ENCODE measurements around the gene MCM6.

The MCM6 gene

DNA sequence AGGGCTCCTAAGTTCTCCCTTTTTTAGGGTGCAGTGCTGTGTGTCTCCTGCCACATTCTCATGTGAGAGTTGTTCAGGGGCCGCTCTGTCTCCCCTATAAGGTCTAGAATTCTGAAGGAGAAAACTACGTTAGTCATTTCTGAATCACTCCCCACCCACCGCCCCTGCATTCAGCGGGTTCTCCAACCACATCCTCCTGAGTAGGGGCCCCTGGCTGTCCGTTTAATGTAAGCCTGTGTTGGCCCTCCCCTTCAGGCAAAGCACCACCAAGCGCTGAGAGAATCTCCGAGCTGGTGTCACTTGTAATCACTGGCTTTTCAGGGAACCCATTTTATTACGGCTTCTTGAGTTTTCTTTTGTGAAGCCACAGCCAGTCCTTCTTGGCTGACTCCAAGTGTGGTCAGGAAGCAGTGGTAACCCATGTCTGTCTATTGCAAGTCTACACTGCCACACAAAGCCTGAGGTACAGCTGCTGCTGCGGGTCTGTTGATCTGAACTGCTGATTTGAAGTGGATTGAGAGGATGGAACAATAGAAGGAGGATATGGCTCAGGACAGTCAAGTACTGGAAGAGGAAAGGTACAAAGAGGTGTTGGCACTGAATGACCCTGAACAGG lies 56.1 kb downstream of the MCM6 start:
- Histone ChIP-seq H3K27ac (no peak overlapping the region), H3K4me3 (ENCODE audit: low read depth, low read length) (no peak overlapping the region), H3K4me2 (ENCODE audit: low read length) (no peak overlapping the region), H3K9ac (no peak overlapping the region), H3K36me3 (ENCODE audit: control insufficient read depth, insufficient read depth, low read length) (no peaks in the 10 kb centered on the region), H3K27me3 (ENCODE audit: control insufficient read depth, insufficient read depth, low read length) (no peaks in the 10 kb centered on the region), H2AFZ (no peak overlapping the region), H3K79me2 (no peaks in the 10 kb centered on the region), H3K9me3 (ENCODE audit: control insufficient read depth, low read length) (no peaks in the 10 kb centered on the region), H3K4me1 (no peaks in the 10 kb centered on the region)
- TF ChIP-seq, protein P1, sequence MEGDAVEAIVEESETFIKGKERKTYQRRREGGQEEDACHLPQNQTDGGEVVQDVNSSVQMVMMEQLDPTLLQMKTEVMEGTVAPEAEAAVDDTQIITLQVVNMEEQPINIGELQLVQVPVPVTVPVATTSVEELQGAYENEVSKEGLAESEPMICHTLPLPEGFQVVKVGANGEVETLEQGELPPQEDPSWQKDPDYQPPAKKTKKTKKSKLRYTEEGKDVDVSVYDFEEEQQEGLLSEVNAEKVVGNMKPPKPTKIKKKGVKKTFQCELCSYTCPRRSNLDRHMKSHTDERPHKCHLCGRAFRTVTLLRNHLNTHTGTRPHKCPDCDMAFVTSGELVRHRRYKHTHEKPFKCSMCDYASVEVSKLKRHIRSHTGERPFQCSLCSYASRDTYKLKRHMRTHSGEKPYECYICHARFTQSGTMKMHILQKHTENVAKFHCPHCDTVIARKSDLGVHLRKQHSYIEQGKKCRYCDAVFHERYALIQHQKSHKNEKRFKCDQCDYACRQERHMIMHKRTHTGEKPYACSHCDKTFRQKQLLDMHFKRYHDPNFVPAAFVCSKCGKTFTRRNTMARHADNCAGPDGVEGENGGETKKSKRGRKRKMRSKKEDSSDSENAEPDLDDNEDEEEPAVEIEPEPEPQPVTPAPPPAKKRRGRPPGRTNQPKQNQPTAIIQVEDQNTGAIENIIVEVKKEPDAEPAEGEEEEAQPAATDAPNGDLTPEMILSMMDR (IDR thresholded peaks at IDR 0.05) = no peak

DNA sequence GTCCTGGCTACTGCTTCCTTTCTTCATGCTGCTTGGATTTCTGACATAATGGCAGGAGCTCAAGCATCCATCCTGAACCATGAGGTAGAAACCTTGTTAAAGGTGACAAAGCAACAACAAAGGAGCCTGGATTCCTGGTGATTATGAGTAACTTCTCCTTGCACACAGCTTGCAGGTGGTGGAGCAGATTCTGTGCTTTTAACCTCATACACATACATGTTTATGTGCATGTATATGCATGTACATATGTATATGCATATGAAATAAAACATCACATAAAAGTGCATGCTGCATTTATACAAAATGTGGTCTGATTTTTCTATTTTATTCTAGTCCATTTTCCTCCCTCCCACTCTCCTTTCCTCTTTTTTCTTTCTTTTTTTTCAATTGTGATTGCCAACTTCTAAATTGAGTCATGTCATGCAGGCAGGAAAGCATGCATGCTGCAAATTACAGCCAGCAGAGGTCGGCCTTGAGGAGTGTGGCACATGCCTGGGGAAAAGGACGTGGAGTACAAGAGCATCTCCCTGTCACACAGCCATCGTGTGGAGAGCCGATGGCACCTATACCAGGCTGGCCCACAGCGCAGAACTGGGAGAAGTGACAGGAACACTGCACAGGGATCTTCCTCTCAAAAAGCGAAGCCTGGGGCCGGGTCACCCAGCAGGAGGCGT lies 57.2 kb downstream of the MCM6 start:
- no peaks in the 10 kb centered on the region for H3K79me2 ChIP-seq
- no peaks in the 10 kb centered on the region for H3K27me3 ChIP-seq (ENCODE audit: control insufficient read depth, insufficient read depth, low read length)
- H3K4me1 ChIP-seq = no peaks in the 10 kb centered on the region
- no peak overlapping the region for H3K4me2 ChIP-seq (ENCODE audit: low read length)
- no peak overlapping the region for H3K27ac ChIP-seq
- no peak overlapping the region for H3K9ac ChIP-seq
- H2AFZ ChIP-seq = no peak overlapping the region
- no peaks in the 10 kb centered on the region for H3K9me3 ChIP-seq (ENCODE audit: control insufficient read depth, low read length)
- no peak overlapping the region for H3K4me3 ChIP-seq (ENCODE audit: low read depth, low read length)
- no peaks in the 10 kb centered on the region for H3K36me3 ChIP-seq (ENCODE audit: control insufficient read depth, insufficient read depth, low read length)
- TF ChIP-seq, protein P1 (IDR thresholded peaks at IDR 0.05) = no peak

DNA sequence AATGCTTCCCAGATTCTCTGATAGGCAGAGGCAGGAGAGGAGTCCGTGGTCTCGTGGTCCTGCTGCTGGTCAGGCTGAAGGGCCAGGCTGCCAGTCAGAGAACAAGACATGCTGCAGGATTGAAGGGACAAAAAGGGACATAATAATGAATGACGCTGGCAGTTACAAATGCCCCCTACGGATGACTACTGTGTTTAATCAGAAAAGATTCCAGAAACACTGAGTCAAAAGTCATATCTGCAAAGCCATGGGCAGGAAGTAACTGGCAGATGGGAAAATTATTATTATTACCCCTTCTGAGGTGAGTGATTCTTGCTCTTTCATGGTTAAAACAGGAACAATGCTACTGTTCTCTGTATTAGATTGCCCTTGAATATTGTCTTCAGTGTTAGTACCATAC lies 58.3 kb downstream of the MCM6 start:
- Histone ChIP-seq H3K4me1 (no peaks in the 10 kb centered on the region), H3K79me2 (no peaks in the 10 kb centered on the region), H3K4me2 (ENCODE audit: low read length) (no peak overlapping the region), H3K27me3 (ENCODE audit: control insufficient read depth, insufficient read depth, low read length) (no peaks in the 10 kb centered on the region), H3K27ac (no peak overlapping the region), H3K4me3 (ENCODE audit: low read depth, low read length) (no peak overlapping the region), H3K36me3 (ENCODE audit: control insufficient read depth, insufficient read depth, low read length) (no peaks in the 10 kb centered on the region), H3K9ac (no peak overlapping the region), H3K9me3 (ENCODE audit: control insufficient read depth, low read length) (no peaks in the 10 kb centered on the region), H2AFZ (no peak overlapping the region)
- TF ChIP-seq, protein P1 (IDR thresholded peaks at IDR 0.05) = no peak

DNA sequence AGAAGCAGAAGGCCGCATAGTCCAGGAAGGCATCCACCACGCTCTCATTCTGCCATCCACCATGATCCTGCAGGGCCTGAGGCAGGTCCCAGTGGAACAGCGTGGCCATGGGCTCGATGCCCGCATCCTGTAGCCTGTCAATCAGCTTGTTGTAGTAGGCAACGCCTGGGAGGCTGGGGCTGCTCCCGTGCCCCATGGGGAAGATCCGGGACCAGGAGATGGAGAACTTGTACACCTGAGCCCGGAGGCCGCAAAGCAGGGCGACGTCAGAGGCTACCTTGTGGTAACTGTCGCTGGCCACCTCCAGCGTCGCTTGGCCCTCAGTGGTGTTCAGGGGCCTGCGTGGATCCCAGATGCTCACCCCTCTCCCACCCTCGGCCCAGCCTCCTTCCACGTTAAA lies 58.8 kb downstream of the MCM6 start:
- Histone ChIP-seq H3K9me3 (ENCODE audit: control insufficient read depth, low read length) (no peaks in the 10 kb centered on the region), H3K4me1 (no peaks in the 10 kb centered on the region), H3K9ac (no peak overlapping the region), H3K27ac (no peak overlapping the region), H3K27me3 (ENCODE audit: control insufficient read depth, insufficient read depth, low read length) (no peaks in the 10 kb centered on the region), H3K36me3 (ENCODE audit: control insufficient read depth, insufficient read depth, low read length) (no peaks in the 10 kb centered on the region), H3K4me2 (ENCODE audit: low read length) (no peak overlapping the region), H3K79me2 (no peaks in the 10 kb centered on the region), H3K4me3 (ENCODE audit: low read depth, low read length) (no peak overlapping the region), H2AFZ (no peak overlapping the region)
- TF ChIP-seq, protein P1 (IDR thresholded peaks at IDR 0.05) = no peak

DNA sequence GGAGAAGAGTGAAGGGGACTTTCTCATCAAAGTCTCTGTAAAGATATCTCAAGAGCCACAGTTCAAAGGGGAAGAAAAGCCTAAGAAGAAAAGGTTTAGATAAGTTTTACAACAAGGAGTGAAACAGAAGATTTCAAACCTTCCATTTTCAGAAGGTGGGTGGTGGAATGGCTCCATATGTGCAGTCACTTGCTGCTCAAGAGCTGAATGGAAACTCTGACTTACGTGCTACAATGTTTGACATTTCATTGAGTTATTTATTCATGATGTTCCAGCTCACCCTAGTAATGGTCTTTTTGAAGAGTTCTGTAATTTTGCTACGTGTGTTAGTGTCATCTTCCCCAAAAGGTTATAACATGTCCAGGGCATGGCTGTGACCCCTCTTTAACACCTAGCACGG lies 61.0 kb downstream of the MCM6 start:
- TF ChIP-seq, protein P1 (IDR thresholded peaks at IDR 0.05) = no peak
- Histone ChIP-seq H3K4me2 (ENCODE audit: low read length) (no peak overlapping the region), H3K4me1 (no peaks in the 10 kb centered on the region), H3K4me3 (ENCODE audit: low read depth, low read length) (no peak overlapping the region), H3K27ac (no peak overlapping the region), H3K79me2 (no peaks in the 10 kb centered on the region), H3K9ac (no peak overlapping the region), H3K9me3 (ENCODE audit: control insufficient read depth, low read length) (no peaks in the 10 kb centered on the region), H2AFZ (no peak overlapping the region), H3K27me3 (ENCODE audit: control insufficient read depth, insufficient read depth, low read length) (no peaks in the 10 kb centered on the region), H3K36me3 (ENCODE audit: control insufficient read depth, insufficient read depth, low read length) (no peaks in the 10 kb centered on the region)
